GM19438 (cell line): Measurements from ENCODE around the gene NT5C1A.

Source experiments
- ATAC-seq: cut with Tn5 transposase; IDR thresholded peaks from one replicate; pipeline ENCODE4 v1.9.1; 2021; ENCODE audit warnings: low read depth; ENCODE audit not compliant: unreplicated experiment

The NT5C1A gene

DNA sequence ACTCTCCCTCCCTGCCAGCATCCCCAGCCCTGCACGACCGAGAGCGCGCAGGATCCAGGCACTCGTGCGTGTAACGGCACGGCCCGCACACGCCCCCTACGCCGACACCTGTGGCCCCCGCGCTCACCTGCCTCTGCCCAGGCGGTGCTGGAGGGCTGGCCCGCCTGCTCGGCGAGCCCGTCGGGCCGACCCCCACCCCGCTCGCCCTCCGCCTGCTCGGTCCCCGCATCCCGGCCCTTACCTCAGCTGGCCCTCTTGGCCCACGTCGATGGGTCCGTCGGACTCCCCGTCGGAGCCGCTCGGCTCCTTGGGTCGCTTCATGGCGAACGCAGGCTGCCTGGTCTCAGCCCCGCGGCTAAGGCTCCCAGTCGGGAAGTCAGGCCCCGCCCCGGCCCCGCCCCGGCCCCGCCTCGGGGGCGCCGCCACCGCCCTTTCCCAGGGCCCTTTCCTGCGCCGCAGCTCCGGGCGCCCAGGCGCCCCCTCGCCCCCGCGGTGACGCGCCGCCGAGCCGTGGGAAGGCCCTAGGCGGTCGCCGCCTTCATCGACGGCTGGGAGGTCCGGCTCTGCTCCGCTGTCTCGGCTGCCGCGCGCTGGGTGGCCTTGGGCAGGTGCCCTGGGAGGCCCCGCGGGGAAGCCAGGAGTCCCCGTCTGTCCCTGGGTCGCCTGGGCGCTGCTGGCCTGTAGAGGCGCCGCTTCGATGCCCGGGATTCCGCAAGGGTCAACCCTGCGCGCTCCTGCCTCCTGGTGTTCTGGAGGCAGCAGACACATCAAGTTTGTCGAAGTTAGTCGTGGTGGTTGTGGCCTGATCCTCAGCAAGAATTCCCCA is 32.4 kb downstream of the NT5C1A start, which contains the start of gene HEYL:
TSS of gene HEYL (minus strand) at position 339 of the 826 bp plus-strand sequence. CDS start at position 321, 18 bp downstream.
- ATAC-seq, result peak; percentile 58

DNA sequence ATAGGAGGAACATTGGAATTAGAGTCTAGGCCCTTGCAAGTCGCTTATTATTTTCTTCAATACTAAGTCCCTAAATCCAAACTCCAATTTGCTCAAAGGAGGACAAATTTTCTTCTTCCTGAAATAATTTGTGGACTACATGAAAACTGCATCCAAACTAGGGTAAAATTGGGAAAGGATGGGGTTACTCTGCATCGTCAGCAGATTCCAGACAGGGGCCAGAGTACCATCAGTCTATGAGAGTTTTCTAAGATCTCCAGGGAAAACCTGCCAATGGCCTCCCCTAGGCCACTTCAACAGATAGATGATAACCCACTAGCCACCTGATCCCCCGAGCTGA is 33.0 kb downstream of the NT5C1A start:
- no peak for ATAC-seq

DNA sequence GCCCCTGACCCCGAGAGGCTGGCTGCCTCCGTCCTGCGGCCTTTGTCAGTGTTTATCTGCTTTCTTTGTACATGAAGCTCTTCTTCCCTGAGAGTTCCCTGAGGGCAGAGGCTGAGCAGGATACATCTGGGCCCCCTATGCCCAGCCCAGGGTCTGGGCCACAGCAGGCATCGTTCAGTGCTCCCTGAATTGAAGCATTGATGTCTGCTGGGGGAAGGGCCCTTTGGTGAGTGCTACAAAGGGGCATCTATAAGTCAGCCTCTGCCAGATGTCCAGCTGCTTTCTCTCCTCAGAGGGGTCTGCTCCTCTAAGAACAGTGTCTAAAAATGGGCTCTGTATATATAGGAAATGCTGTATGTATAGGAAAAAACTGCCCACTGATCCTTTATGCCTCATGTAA is 34.5 kb downstream of the NT5C1A start:
- no peak for ATAC-seq

DNA sequence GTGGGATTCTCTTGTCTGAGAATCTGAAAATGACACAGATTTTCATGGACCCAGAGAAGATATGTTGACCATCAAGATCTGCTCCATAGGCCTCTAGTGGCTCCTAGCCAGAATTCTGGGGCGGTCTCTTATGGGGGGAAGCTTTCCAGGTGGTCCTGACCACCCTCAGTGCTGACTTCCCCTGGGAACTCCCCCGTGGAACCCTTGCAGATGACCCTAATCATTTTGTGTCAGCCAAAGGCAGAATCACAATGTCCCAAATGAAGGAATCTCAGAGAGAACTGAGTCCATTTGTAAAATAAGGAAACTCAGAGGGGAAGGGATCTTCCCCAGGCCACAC is 36.1 kb downstream of the NT5C1A start:
- ATAC-seq, result no peak

DNA sequence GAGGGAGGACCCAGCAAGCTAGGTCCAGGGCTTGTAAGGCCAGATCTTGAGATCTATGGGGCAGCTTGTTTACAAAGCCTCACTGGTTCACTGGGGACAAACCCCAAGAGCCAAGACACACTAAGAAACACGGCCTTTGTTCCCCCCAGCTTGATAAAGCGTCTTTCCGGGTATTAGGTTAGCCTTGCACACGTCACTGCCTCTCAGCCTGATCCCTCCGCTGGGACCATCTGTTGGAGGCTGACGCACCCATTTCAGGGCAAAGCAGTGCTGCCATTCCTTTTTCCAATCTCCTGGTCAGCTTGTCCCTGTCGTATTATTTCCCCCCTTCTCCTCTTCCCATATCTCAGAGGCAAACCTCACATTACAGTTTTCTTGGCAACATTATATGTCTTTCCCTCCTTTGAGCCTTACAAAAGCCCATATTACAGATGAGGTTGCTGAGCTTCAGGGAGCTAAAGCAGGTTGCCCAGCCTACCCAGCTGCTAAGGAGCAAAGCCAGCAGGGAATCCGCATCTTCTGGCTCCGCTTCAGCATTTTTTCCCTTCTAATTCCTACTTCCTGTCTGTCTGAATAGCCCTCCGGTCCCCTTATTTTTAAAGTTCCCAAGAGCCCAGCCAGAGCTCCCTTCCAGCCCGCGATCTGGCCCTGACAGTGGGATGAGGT is 36.6 kb downstream of the NT5C1A start:
- no peak for ATAC-seq

DNA sequence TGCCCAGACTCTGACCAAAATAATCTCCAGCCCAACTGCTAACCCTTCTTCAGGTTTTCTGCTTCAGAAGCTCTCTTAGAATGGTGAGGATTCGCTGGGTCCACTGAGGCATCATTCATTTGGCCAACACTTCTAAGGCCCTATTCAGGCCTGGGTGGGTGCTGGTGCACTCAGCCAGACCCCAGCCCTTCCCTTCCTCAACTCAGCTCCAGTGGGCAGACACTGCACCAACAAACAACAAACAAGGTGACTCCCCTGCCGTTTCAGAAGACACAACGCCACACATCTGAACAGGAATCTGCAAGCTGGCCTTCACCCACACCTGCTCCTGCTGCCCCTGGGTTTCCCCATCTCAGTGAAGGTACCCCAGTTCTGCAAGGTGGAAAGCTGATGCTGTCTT is 38.5 kb downstream of the NT5C1A start:
- ATAC-seq, result no peak

DNA sequence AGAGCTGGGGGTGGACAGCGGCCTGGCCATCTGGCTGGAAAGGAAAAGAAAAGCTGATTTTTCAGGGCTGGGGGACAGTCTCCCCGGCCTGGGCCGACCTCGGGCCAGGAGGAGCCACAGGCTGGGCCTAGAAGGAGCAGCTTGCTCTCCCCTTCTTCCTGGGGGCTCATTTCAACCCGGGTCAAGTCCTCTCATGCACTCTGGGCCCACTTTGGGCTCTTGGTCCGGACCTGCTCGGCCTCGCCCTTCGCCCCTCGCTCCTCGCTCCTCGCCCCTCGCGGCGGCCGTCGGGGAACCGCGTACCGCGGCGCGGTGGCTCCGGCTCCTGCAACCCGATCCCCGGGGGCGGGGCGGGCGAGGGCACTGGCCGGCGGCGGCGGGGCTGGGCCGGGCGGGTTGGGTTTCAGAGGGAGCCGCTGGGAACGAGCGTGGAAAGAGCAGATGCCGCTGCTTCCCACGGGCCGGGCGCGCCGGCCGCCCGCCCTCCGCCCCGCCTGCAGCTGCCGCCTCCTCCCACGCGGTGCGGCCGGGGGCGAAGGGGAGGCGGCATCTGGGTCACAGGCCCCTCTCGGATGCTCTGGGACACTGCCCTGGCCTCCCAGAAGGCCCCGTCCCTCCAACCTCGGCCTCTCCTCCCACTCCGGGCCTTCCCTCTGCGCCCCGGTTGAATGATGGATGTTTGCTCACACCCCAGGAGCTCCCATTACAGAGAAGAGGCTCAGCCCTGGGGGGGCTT is 39.1 kb downstream of the NT5C1A start:
- no peak for ATAC-seq

DNA sequence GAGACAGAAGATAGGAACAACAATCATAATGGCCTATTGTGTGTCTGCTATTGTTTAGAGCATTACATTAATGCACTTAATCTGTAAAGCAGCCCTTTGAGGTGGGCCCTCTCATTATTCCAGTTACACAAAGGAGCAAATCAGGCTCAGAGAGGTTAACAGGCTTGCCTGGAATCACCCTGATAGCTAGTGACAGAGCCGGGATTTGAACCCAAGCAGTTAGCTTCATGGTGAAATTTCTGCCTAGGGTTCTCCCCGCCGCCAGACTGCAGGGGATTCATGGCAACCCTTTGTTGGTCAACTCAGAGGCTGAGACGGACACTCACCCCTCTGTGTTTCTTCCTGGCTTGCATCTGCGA is 39.6 kb downstream of the NT5C1A start:
- ATAC-seq, result no peak

DNA sequence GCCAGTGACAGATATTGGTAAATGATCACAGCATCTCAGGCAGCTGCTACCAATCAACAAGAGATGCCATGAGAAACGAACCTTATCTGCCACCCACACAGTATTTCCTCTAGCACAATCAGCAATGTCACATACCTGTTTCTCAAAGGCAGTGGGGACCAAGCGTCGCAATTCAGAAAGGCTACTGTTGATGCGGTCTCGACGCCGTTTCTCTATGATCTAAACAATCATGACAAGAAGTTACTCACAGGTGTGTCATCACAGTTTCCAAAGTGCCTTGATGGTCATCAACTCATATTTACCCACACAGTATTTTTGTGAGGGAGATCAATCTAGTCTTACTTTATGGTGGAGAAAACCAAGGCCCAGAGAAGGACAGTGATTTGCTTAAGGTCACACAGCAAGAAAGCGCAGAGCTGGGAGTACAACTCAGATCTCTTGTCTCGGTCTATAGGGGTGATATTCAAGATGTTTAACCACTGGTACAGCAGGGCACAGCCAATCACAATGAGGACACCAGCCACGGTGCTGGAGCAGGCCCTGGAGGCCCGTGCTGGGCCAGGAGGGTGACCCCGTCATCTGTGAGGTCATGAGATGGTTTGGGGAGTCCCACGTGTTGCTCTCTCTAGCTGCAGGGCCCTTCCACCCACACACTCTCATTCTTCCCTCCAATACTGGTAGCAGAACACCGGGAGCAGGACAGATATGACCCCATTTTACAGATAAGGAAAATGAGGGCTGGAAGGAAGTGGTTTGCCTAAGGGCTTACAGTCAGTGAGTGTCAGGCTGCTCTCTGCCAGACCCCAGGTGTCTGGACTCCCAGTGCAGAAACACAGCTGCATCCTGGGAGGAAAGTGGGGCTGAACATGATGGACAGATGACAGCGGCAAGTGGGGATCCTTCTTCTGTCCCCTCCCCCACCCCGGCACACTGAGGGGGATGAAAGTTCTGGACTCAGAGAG is 40.3 kb downstream of the NT5C1A start:
- ATAC-seq, result no peak

DNA sequence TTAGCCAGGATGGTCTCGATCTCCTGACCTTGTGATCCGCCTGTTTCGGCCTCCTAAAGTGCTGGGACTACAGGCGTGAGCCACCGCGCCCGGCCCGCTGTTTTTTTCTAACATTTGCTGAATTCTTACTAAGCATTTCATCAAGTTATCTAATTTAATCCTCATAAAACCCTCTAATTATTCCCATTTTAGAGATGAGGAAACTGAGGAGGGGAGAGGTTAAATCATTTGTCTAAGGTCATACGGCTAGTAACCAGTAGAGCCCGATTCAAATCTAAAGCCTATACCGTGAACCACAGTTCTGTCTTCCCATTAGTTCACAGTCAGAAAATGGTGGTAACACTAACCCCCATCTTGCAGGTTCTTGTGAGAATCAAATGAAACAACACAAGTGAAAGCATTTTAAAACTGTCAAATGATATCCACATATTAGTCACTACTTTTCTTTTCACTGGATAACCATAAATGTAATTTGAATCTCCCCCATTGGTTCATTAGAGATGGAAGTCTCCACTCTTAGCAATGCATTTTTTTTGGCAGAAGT is 43.0 kb downstream of the NT5C1A start:
- ATAC-seq, result no peak

DNA sequence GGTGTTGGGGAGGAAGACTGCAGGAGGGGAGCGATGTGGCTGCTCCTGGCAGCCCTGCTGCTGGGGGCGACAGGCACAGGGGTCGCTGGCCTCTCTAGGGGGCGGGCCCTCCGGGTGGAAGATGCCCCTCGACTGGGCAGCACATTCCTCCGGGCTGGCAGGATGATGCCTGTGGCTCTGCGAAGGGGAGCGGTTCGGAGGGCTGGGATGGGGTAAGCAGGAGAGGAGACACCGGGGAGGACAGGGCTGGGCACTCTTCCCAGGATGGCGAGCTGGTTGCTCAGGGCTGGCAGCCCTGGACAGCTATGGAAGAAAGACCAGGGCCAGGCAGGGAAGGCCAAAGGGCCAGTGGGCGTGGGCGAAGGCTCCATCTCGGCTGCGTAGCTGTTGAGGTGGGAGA is 45.3 kb downstream of the NT5C1A start:
- ATAC-seq, result no peak

DNA sequence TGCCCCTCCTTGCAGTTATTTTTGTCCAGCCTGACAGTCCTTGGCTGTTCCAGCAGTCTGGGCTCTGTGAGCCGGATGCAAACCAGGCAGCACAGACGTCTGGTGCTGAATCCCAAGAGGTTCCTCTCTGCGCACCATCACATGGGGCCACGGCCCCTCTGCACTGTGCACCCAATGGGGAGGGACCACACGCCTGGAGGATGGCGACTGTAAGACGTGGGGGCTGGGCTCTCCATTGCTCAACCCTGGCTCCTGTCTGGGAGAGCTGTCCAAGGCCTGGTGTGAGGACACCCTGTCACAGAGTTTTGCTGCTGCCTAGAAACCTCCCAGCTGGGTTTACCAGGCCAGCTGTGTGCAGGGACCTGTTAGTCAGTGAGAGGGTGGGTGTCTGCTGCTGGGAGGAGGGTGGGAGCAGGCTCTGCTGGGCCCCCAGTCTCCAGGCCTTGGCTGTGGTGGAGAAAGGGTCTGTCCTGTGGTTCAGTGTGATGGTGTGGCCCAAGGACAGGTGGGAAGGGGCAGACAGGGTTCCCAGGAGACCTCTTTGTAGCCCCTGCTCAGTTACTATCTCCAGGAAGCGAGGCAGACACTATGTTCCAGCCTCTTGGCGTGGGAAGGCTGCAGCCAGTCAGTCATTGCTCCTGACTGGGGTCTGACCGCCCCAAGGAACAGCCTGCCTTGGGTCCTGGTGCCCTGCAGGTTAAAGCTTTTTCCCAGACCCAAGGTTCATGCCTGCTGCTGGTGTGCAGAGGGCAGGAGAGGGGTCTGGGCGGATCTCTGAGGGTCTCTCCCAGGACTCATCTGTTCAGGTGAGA is 46.2 kb downstream of the NT5C1A start:
- no peak for ATAC-seq

DNA sequence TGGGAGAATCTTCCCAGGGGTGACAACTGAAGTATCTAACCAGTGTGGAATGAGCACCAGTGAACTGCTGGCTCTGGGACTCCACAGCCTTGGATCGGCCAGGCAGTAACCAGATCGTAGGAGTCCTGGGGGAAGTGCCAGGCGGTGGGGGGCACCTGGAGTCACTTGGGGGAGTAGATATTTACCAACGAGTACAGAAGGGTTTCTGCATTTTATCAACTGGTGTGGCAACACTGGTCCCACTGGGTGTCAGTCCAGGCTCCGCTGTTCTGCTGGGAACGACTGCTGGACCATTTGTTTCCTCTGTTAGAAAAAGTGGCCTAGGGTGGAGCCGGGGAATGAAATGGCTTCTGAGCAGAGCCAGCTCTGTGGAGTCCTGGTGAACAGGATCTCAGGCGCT is 46.9 kb downstream of the NT5C1A start:
- no peak for ATAC-seq

DNA sequence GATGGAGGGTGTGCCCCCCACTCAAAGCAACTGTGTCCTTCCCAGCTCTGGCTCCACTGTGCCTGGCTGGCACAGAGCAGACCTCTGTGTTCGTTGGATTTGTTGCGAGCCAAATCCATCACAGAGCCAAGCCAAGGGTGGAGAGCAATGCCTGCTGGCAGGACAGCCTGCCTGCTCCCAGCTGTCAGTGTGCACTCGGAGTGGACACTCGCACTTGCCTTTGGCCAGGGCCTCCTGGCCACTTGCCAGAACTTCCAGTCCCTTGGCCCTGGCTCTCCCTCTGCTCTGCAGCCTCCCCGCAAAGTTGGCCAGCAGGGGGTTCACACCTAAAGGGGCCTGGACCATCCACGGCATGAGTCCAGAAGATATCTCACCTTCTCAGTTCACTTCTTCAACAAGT is 48.9 kb downstream of the NT5C1A start:
- no peak for ATAC-seq

DNA sequence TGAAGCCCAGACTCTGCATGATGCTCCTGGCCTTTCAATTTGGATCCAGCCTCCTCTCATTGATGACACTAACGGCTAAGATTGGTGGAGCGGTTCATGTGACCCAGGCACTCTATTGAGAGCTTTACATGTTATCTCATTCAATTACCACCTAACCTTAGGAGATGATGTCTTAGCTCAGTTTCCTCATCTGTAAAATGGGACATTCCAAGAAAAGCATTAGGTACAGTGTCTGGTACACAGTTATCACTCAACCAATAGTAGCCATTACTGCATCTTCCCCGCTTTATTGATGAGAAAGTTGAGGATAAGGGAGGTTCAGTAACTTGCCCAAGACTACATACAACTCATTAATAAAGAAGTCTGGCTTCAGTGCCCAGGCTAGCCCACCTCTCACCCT is 49.5 kb downstream of the NT5C1A start:
- ATAC-seq, result no peak

DNA sequence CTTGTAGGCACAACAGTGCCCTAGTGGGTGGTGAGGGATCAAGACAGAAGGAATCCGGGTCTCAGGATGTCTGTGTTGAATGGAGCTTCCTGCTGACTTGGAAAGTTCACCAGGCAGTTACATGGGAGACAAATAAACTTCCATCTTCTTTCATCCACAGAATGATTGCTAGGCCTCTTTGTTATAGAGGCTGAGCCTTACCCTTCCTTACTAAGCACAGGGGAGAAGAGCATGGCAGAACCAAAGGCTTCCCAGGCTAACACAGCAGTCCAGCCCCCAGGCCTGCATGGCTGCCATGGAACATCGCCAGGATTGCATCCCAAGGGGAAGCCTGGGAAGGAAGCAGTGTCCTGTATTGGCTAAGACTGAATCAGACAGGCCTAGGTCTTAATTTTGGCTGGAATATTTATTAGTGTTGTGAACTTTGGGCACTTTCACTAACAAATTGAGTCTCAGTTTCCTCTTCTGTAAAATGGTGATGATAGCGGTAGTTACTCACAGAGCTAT is 51.2 kb downstream of the NT5C1A start:
- ATAC-seq, result no peak

DNA sequence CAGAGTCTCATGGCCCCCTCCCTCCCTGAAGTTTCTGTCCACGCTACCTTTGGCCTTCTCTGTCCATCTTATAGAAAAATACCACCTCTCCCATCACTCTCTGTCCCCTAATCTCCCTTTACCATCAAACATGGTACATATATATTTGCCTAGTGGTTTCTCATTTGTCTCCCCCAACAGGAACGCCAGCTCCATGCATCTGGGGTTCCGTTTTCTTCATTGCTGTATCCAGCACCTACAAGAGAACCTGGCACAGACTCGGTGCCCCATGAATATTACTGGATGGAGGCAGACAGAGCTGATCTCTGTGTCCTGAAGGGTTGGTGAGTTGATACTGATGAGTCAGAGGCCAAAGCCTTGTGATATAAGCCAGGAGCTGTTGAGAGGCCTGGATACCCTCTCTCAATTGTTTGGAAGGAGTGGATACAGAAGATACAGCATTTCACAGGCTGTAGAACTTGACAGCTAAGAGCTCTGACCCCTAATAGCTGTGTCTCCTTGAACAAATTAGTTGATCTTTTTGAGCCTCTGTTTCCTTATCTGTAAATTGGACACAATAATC is 54.3 kb downstream of the NT5C1A start:
- no peak for ATAC-seq

DNA sequence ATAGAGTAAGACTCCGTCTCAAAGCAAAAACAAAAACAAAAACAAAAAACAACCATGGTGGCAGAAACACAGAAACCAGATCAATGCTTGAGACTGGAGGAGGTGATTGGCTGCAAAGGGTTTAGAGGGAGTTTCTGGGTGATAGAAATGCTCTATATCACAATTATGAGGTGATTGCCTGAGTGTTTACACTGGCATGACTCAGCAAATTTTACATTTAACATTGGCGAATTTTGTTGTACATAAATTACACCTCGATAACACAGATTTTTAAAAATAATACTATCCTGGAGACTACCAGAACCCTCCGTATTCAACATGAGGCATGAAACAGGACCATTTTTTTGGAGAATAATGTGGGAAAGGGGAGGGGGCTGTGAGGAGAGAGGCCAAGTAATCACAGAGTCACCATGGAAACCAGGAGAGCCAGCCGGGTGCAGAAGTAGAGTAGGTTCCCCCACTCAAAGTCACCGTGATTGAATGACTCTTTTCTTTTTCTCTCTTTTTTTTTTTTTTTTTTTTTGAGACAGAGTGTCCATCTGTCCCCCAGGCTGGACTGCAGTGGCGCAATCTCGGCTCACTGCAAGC is 56.7 kb downstream of the NT5C1A start:
- ATAC-seq, result no peak

DNA sequence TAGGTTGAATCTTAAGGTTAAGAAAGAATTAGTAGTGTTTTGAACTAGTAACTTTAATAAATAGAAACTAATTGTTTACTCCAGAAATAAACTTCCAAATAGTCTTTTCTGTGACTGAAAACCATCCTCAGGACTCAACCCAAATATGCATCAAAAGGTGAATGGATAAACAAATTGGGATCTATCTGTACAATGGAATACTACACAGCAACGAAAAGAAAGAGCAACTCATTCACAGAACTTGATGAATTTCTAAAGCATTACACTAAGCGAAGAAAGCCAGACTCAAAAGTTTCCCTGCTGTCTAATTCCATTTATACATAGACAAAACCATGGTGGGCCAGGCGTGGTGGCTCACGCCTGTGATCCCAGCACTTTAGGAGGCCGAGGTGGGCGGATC is 57.4 kb downstream of the NT5C1A start:
- ATAC-seq, result no peak
